Subcutaneous adipose tissue (tissue), 4 donors: ENCODE measurements around the gene FAM174A. TPM values are rescaled to one million over a fixed set of nuclear protein-coding genes. Genes with fewer than 3 reads are reported as not detected.

ENCODE experiments used
- total RNA-seq, 4 donors: library from RNA; depleted of rRNA; stranded (reverse); fragments of >200 nt; gene quantifications; one replicate each; pipeline ENCODE4 v1.1.0, GENCODE V29; 2016
- TF ChIP-seq, protein P1 (sequence below): fragments of 450-650 bp; IDR thresholded peaks from one replicate; pipeline ENCODE4 v1.5.1; 2016; ENCODE audit warnings: low read depth, mild to moderate bottlenecking, control low read depth, antibody characterized with exemption, moderate library complexity

The FAM174A gene
- total RNA-seq = 10 to 100 TPM; 10.8 to 28.6 (median 23.2) TPM

DNA sequence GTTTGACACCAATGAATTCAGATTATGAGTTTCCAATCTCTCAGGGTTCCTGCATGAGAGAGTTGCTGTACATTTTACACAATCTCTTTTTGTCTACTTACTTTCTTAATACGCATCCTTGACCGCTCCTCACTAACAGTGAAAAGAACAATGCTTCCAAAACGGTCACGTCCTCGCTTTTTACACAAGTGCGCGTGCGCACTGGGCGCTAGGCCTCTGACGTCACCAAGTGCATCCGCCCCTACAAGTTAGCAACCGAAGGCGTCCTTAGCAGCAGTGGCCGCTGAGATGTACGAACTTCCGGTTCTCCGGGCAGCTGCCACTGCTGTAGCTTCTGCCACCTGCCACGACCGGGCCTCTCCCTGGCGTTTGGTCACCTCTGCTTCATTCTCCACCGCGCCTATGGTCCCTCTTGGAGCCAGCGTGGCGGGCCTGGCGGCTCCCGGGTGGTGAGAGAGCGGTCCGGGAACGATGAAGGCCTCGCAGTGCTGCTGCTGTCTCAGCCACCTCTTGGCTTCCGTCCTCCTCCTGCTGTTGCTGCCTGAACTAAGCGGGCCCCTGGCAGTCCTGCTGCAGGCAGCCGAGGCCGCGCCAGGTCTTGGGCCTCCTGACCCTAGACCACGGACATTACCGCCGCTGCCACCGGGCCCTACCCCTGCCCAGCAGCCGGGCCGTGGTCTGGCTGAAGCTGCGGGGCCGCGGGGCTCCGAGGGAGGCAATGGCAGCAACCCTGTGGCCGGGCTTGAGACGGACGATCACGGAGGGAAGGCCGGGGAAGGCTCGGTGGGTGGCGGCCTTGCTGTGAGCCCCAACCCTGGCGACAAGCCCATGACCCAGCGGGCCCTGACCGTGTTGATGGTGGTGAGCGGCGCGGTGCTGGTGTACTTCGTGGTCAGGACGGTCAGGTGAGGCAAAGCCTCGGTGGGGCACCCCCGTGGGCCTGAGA lies at the start of gene FAM174A:
Gene FAM174A, plus strand, starts transcription at position 315 of the 946 bp plus-strand sequence. Its CDS starts 157 bp downstream, at position 472.
- TF ChIP-seq, protein P1, sequence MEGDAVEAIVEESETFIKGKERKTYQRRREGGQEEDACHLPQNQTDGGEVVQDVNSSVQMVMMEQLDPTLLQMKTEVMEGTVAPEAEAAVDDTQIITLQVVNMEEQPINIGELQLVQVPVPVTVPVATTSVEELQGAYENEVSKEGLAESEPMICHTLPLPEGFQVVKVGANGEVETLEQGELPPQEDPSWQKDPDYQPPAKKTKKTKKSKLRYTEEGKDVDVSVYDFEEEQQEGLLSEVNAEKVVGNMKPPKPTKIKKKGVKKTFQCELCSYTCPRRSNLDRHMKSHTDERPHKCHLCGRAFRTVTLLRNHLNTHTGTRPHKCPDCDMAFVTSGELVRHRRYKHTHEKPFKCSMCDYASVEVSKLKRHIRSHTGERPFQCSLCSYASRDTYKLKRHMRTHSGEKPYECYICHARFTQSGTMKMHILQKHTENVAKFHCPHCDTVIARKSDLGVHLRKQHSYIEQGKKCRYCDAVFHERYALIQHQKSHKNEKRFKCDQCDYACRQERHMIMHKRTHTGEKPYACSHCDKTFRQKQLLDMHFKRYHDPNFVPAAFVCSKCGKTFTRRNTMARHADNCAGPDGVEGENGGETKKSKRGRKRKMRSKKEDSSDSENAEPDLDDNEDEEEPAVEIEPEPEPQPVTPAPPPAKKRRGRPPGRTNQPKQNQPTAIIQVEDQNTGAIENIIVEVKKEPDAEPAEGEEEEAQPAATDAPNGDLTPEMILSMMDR = no peak

- TF ChIP-seq, protein P1 = no peak
These were observed 41.2 kb upstream of the FAM174A start for GRCh38 chr5:100493996-100494395.

- TF ChIP-seq, protein P1 = no peak
These were observed 38.9 kb upstream of the FAM174A start for GRCh38 chr5:100496296-100496695.

- TF ChIP-seq, protein P1 = no peak
These were observed 32.5 kb upstream of the FAM174A start for GRCh38 chr5:100502684-100503083.

- TF ChIP-seq, protein P1 = no peak
These were observed 29.0 kb upstream of the FAM174A start for GRCh38 chr5:100505984-100506670.

DNA sequence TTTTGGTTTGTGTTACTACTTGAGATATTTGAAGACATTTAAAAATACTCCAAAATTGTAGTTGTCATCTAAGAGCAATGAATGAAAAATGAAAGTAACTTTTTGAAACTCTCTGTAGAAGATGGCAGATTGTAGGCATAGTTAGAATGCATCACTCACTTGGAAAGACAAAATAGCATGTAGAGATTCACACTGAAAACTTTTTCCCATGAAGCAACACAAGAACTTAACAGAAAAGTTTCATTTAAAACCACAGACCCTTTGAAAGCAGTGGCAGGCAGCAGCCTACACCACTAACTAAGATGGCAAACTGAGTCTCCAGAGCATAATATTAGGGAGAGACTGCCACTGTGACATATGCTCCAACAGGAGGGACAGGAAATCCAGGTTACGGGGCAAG lies 18.9 kb upstream of the FAM174A start:
- TF ChIP-seq, protein P1 = no peak
